Measurements from ENCODE around the gene NPLOC4.
"Not testable (repeated sequence)": the region's sequence is repeated elsewhere in the genome, so short reads cannot be mapped to it uniquely, and the experiment has no call there.

Gene NPLOC4

DNA sequence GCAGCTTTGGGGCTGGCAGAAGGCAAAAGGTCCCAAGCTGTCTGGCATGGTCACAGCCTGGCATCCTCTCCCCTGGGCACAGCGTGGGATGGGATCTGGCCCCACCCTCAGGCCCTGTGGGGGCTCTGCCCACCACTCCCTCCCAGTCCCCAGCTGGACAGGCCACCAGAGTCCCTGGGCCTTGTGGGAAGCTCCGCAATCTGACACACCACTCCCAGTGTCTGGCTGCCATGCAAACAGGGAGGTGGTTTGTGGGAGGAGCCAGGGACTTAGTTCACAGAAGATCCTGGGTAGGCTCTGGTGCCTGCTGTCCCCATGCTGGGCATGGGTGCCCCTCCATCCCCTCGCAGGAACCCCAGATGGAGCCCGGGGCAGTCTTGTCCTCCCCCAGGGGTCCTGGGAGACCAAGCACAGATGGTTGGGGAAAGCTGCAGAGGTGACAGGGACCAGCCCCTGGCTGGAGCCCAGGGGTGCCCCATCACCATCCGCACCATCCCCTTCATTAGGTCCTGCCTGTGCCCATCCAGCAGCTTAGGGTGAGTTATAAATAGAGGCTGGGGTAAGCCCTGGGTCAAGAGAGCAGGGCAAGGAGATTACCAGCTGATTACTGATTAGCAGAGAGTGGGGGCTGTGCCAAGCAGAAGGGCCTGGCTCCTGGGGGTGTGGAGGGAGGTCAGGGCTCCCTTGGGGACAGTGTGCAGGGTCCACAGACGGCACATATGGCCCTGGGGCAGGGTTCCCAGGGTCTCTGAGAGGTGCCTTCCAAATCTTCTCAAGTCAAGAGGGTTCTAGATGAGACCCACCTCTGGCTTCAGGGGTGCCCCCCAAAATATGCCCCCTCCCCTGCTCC, 102.5 kb downstream of the NPLOC4 start:
- no peak for DNase-seq (ENCODE audit: low read depth in 3 of 3)

DNA sequence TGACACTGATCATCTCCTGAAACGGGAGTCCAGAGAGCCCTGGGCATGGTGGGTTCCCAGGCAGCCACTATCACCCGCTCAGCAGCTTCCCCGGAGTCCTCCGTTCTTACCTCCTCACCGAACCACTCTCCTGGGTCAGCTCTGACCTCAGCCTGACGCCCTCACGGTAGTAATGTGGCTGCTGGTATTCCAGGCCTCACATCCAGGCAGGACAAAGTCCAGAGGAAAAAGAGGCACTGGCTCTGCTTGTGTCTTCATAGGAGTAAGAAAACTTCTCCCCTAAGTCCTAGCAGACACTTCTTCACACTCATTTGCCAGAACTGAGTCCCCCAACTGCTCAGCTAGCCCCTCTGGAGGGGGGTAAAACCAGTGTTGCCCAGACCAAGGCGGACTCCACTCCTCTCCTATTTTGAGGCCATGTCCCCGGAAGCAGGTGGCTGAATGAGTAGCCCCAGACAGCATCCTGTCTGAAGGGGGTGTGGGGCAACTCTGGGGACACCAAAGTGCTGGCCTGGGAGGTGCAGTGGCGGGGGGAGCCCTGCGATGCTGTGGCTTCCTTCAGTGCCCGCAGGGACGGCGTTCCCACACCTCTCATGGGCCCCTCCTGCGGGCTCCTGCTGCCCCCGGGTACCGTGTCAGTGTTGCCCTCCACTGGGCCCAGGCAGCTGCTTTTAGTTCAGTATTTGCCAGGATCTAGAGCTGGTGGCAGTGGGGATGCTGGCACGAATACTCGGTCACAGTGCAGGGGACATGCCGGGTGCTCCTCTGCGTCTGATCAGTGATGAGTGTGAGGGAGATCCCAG, 103.4 kb downstream of the NPLOC4 start:
- no peak for DNase-seq (ENCODE audit: low read depth in 3 of 3)

DNA sequence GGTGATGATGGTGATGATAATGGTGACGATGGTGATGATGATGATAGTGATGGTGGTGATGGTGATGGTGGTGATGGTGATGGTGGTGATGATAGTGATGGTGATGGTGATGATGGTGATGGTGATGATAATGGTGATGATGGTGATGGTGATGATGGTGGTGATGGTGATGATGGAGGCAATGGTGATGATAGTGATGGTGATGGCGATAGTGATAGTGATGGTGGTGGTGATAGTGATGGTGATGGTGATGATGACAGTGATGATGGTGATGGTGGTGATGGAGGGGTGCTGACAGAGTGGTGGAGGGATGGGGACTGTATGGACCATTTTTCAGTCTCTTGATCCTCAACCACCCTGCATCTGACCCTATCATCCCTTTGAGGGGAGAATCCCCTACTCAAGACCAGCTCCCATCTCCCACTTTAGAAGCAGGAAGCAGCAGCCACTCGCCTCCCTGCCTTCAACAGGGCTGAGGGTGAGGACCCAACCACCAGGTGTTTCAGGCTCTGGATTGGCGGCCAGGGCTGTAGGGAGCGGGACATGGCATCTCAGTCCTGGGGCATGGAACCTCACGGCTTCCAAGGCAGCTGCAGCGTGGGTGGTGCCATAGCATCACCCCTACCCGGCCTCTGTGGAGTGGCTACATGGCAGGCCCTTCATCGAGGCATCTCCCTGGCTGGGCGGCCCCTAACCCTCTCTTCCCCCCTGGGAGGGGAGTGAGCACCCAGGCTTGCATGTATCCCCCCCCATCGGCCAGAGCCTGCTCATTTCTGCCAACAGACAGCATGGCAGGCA, 104.2 kb downstream of the NPLOC4 start:
- DNase-seq (ENCODE audit: low read depth in 3 of 3) = no peak

DNA sequence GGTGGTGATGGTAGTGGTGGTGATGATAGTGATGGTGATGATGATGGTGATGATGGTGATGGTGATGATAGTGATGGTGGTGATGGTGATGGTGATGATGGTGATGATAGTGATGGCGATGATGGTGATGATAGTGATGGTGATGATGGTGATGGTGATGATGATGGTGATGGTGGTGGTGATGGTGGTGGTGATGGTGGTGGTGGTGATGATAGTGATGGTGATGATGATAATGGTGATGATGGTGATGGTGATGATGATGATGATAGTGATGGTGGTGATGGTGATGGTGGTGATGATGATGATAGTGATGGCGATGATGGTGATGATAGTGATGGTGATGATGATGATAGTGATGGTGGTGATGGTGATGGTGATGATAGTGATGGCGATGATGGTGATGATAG, 104.9 kb downstream of the NPLOC4 start:
- DNase-seq (ENCODE audit: low read depth in 3 of 3) = not testable (repeated sequence)

DNA sequence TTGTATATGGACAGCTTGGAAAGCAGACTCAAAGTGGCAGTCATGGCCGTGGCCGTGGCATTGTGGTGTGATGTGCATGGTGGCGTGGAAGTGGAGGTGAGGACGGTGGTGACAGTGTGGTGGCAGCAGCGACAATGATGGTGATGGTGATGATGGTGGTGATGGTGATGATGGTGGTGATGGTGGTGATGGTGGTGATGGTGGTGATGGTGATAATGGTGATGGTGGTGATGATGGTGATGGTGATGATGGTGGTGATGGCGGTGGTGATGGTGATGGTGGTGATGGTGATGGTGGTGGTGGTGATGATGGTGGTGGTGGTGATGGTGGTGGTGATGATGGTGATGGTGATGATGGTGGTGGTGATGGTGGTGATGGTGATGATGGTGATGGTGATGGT, 105.9 kb downstream of the NPLOC4 start:
- DNase-seq (ENCODE audit: low read depth in 3 of 3) = not testable (repeated sequence)

DNA sequence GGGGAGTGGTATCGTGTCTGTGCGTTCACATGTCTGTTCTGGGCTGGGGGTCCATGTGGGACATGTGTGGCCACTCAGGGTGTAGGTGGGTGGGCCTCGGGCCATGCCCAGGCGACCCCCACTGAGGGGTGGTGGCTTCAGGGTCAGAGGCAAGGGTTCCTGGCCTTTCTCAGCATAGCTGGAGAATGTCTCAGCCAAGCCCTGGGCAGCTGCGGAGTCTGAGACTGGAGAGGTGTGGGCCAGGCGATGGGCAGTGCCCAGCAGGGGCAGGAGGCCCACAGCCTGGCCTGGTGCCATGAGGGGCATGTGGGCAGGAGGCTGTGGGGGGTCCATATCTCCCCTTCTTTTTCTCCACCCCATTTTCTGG, 107.5 kb downstream of the NPLOC4 start:
- no peak for DNase-seq (ENCODE audit: low read depth in 3 of 3)

DNA sequence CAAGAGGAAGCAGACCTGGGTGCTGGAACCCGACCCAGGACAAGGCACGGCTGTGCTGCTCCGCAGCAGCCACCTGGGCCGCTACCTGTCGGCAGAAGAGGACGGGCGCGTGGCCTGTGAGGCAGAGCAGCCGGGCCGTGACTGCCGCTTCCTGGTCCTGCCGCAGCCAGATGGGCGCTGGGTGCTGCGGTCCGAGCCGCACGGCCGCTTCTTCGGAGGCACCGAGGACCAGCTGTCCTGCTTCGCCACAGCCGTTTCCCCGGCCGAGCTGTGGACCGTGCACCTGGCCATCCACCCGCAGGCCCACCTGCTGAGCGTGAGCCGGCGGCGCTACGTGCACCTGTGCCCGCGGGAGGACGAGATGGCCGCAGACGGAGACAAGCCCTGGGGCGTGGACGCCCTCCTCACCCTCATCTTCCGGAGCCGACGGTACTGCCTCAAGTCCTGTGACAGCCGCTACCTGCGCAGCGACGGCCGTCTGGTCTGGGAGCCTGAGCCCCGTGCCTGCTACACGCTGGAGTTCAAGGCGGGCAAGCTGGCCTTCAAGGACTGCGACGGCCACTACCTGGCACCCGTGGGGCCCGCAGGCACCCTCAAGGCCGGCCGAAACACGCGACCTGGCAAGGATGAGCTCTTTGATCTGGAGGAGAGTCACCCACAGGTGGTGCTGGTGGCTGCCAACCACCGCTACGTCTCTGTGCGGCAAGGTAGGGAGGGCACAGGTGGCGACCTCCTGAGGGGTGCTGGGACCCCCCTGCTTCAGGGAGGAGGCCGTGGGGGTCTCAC, 108.1 kb downstream of the NPLOC4 start:
- DNase-seq (ENCODE audit: low read depth in 3 of 3) = no peak

DNA sequence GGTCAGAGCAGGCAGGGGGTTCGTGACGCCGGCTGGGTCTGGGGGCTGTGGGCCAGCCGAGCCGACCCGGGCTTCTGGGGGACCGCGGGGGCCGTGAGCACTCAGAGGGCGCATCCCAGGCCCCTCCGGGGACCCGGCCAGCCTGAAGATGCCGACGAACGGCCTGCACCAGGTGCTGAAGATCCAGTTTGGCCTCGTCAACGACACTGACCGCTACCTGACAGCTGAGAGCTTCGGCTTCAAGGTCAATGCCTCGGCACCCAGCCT, 108.6 kb downstream of the NPLOC4 start:
- no peak for DNase-seq (ENCODE audit: low read depth in 3 of 3)

DNA sequence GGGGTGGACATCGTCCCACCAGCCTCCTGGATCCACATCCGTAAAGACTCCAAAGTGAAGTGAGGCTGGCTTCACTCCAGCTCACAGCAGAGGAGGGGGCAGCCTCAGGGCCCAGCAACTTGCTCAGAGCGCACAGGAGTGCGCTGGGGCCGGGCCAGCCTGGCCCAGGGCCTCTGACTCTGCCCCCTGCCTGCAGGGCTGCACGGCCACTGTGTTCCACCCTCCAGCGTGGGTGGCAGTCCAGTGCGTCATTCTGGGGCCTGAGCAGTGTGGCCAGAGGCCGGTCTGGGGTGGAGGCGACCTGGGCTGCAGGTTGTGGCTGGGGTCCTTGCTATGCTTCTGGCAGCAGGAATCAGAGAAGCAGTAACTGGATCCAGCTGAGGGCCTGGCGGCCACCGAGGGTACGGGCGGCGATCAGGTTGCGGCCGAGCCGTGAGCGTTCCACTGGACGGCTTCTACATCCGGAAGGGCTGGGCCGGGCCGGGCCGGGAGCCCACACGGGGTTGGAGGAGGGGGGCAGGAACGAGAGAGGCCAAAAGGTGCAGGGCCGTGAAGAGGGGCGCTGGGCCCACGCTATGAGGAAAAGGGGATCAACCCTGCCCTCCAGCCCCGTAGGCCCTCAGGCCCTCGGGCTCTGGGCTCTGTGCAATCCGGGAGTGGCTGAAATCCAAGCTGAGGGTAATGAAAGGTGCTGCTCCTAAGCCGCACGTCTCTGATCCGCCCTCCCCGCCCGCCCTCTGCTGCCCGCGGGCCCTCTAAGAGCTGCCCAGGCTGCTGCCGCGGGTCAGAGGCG, 109.1 kb downstream of the NPLOC4 start, which contains the start of gene FSCN2:
Gene FSCN2 (plus strand): TSS at position 787 of the 793 bp plus-strand sequence. CDS start 155 bp downstream, outside the sequence.
- DNase-seq (ENCODE audit: low read depth in 3 of 3) = no peak

DNA sequence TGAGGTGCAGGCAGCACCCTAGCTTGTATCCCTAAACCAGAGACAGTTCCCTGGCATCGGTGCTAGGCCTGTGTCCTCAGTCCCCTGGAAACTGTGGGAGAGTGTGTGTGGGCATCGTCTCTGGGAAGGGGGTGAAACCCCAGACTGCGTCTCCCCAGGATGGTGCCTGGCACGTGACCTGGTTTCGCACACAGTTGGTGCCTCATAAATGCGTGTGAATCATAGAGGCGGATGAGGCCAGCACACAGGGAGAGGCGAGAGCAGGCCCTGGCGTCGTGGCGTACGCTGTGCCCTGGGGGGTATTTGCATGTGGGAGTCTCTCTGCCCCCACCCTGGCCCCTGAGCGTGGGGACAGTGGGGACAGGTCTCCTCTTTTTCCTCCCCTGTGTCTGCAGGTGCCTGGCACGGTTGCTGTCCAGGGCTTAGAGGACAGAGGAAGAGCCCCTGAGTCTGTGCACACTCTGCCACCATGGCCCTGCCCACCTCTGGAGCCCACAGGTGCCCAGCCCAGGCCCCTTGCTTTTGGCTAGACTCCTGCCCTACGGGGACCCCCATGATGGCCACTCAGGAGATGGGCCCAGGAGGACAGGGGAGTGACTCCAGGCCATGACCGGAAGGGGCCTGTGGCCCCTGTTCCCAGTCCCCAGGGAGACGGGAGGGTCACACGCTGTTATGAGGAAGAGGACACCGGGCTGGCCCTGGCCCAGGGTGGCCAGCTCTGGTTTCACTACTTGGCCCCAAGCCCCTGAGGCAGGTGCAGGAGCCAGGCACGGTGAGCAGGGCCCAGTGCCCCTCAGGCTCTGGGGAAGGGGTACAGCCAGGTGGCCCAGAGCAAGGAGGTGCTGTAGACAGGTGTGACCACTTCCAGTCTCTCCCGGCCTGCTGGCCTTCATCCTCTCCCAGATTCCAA, 110.0 kb downstream of the NPLOC4 start:
- DNase-seq (ENCODE audit: low read depth in 3 of 3) = no peak

DNA sequence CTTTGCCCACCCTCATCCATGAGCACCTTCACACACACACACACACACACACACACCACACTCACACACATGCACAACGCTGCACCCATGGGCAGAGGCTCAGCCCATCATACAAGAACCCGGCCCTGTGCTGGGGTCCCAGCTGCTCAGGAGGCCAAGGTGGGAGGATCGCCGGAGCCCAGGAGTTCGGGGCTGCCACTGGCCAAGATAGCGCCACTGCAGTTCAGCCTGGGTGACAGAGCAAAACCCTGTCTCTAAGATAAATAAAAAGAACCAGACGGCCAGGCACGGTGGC, 112.1 kb downstream of the NPLOC4 start:
- DNase-seq (ENCODE audit: low read depth in 3 of 3) = no peak

DNA sequence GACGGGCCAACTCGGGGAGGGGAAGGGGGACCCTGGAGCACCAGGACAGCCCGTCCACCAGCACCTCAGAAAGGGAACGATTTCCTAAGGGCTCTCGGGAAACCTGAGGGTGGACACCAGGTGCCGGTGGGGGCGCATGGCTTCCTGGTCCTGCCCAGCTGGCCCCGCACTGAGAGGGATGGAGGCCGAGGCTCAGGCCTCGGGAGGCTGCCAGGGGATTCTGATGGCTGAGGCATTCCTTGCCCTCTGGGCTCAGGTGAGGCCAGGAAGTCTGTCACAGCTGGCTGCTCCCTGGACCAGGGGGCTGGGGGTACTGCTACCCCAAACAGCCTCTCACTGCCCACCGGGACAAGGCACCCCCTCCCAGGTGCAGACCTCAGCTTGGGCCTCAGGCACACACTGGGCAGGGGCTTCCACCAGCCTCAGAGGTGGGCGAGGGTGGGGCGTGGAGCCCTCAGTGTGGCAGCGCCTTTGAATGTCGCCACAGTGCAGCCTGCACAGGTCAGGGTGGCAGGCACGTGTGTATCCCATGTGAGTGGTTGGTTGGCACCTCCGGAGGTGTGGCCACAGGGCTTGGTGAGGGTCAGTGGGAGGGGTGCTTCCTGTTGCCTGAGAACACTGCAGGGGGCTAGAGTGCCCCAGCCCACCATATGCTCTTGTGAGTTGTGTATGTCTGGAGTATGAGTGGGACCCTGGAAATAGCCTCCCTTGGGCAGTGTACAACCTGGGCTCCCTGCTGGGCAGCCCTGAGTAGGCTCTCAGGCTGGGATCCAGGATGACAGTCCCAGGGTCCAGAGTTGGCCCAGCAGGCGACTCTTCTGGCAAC, 112.7 kb downstream of the NPLOC4 start:
- no peak for DNase-seq (ENCODE audit: low read depth in 3 of 3)

DNA sequence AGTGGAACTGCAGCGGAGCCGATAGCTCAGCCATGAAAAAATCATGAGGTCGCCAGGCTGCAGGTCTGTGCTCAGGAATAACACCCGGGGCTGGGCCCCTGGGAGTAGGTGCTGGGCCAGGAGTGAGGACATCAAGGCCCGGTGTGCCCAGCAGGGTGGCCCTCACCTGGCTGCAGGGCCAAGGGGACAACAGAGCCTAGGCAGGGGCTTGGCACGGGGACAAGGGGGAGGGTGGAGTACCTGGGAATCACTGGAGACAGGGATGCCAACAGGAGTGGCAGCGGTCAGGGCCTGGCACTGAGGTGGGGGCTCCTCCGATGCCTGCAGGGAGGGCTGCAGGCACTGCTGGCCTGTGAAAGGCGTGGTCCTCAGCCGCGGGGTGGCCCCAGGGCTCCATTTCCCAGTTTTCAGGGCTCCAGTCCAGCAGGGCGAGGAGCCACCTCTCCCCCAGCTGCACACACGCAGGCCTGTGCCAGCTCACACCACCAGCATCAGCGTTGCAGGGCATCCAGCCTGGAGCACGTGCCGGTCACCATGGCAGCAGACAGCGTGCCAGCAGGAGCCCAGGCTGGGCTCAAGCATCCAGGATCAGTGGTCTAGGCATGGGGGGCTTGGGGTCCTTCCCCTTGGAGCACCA, 113.4 kb downstream of the NPLOC4 start:
- DNase-seq (ENCODE audit: low read depth in 3 of 3) = no peak

DNA sequence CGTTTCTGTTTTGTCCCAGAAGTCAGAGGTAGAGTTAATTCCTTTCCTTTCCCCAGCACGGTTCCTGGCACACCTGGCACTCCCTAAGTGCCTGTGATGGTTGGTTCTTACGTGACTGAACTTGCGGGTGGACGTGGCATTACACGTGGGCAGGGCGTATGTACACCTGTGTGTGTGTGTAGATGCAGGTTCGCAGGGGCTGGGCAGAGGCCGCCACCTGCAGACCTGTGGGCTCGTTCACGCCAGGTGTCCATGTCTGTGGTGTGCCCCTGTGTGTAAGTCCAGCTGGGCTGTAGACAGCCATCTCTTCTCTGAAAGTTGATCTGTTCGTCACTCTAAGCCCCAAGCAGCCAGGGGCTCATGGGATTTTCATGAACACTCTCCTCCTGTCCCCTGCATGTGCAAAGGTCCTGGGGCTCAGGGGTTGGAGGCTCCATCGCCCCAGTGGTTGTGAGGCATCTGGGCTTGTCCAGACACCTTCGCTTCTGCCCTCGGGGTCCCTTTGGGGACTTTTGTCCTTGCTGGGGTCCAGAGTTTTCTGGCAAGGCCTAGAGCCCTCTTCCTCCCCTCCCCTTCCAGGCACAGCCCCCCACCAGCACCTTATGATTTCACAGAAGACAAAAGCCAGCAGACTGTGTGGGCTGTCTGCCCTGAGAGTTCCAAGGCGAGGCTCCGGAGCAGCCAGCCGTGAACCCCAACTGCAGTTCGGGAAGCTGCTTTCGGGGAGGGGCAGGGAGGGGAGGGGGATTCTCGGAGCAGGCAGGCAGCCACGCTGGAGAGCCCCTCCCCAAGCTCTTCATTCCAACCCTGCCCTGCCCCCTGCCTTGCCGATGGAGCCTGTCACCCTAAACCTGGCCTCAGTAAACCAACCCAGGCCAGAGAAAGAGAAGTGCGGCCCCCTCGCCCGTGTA, 114.2 kb downstream of the NPLOC4 start:
- DNase-seq (ENCODE audit: low read depth in 3 of 3) = no peak

DNA sequence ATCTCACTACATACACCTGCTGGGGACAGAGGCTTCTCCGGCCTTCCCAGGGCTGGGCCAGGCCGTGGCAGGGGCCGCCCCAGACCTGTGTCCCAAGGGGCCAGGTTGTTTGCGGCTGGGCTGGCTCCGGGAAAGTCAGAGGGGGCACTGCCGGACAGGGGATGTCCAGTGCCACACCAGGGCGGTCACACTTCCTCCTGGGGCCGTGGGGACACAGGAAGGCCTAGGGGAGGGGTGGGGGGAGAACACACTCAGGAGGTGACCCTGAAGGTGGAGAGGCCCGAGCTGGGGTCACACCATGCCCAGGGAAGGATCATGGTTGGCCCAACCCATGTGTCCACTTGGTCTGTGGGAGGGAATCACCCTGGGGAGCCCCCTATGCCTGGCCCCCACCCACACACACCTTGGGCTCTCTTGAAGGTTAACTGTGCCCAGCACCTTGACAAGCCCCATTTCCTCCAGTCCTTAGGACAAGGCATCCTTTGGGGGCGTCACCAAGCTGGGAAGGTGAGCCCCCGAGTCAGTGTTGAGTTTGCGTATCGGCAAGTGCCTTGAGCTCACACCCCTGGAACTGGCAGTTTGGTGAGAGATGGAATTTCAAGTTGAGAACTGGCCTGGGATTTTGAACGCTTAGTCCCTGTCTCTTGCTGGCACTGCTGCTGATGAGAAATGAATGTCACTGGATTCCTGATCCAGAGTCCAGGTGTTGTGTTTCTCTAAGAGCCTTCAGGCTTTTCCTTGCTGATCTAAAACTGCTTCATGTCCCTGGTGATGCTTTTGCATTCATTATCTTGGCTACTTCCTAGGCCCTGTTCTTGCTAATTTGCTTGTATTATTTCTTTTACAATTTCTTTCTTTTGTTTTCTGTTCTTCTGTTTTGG, 116.7 kb downstream of the NPLOC4 start:
- DNase-seq (ENCODE audit: low read depth in 3 of 3) = no peak

DNA sequence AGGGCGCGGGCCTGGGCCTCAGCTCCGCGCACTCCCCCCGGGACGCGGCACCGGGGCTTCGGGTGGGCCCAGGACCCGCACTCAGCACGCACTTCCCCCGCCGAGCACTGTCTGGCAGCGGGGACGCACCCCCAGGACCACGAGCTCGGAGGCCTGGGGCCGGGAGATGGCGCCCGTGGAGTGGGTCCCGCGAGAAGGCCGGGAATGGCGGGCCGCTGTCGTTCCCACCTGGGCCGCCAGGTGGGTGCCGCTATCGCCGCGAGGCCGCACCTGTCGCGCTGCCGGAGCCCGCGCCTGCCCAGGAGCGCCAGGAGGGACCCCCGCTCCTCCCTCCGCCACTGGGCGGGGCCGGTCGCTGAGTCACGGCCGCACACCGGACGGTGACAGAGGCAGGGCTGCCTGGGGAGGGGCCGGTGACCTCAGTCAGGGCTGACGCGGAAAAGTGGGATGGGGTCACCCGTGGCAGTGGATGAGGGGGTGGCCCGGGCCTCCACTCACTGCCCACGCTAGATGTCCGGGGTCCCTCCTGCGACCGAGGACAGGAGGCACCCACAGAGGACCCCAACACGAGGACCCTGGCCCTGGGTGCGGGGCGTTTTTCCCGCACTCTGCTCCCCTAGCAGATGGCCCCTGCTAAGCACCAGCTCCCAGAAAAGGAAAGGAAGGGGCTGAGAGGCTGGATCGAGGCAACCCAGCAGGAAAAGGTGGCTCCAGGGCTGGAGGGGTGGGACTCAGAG, 117.5 kb downstream of the NPLOC4 start:
- peak in 2 of 3 experiments; percentile 16 to 66 for DNase-seq (ENCODE audit: low read depth in 3 of 3)
